ENCODE data around the gene MACROD2.

GRCh38 chr20:15287329-15287728 lies 1292.0 kb downstream of the MACROD2 start:
- TF ChIP-seq, protein P1, sequence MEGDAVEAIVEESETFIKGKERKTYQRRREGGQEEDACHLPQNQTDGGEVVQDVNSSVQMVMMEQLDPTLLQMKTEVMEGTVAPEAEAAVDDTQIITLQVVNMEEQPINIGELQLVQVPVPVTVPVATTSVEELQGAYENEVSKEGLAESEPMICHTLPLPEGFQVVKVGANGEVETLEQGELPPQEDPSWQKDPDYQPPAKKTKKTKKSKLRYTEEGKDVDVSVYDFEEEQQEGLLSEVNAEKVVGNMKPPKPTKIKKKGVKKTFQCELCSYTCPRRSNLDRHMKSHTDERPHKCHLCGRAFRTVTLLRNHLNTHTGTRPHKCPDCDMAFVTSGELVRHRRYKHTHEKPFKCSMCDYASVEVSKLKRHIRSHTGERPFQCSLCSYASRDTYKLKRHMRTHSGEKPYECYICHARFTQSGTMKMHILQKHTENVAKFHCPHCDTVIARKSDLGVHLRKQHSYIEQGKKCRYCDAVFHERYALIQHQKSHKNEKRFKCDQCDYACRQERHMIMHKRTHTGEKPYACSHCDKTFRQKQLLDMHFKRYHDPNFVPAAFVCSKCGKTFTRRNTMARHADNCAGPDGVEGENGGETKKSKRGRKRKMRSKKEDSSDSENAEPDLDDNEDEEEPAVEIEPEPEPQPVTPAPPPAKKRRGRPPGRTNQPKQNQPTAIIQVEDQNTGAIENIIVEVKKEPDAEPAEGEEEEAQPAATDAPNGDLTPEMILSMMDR (IDR thresholded peaks at IDR 0.05; ENCODE audit: insufficient read depth, low read depth, low read length): no peak
- TF ChIP-seq EZH2 (IDR thresholded peaks at IDR 0.05; ENCODE audit: insufficient read depth, low read length): no peak
